ENCODE results near the gene IL17RA.
"Not testable (repeated sequence)": the region's sequence is repeated elsewhere in the genome, so short reads cannot be mapped to it uniquely, and the experiment has no call there.

- TF ChIP-seq CTCF (IDR thresholded peaks at IDR 0.05; ENCODE audit: poor library complexity, severe bottlenecking); EZH2 (IDR thresholded peaks at IDR 0.05; ENCODE audit: borderline replicate concordance, insufficient read depth, low read length, poor library complexity, severe bottlenecking); REST (IDR thresholded peaks at IDR 0.05; ENCODE audit: borderline replicate concordance); POLR2AphosphoS5 (IDR thresholded peaks at IDR 0.05): not testable (repeated sequence)
These were observed 62.7 kb downstream of the IL17RA start for GRCh38 chr22:17147458-17147857.
